MV-4-11 (cell line): ENCODE measurements around the gene TTLL10.

Experiments used
- DNase-seq: peaks from one replicate; lab custom pipeline; 2025; lab: John Stamatoyannopoulos, UW

TTLL10 gene

GRCh38 chr1:1236945-1237873, 63.5 kb downstream of the TTLL10 start:
- no peak for DNase-seq

- DNase-seq: no peak
These were observed 64.4 kb downstream of the TTLL10 start for GRCh38 chr1:1237874-1238701.

DNA sequence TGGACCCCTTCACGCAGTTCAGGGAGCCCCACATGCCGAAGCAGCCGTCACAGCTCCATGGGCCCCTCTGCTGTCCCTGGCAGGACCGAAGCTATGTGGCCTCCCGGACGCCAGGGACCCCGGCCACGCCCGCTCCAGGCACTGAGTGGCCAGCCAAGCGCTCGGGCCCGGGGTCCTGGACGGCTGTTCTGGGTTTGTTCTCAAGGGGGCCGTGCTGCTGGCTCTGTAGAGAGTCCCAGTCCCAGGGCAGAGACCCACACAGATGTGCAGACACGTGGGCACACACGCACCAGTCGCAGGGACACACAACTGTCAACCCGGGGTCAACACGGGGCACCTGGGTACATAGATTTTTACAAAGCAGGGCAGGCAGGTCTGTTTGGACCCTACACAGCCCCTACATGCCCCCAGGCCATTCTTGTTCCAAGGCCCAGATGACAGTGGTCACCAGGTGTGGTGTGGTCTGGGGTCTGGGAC, 65.1 kb downstream of the TTLL10 start:
- no peak for DNase-seq

DNA sequence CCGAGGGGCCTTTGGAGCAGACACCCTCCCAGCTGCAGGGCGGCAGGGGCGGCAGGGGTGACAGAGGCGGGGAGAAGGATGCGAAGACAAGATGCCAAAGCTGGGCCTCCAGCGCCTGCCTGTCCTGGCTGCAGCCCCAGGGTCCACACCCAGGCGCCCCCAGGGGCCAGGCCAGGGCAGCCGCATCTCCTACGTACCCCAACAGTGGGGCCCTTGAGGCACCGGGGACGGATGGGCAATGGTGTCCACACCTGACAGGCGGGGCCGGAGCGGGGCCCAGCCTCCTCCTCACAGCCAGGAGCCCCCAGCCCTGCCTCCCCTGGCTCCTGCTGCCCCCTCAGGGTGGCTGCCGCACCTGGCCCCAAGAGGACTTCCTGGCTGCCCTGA, 65.5 kb downstream of the TTLL10 start:
- no peak for DNase-seq

DNA sequence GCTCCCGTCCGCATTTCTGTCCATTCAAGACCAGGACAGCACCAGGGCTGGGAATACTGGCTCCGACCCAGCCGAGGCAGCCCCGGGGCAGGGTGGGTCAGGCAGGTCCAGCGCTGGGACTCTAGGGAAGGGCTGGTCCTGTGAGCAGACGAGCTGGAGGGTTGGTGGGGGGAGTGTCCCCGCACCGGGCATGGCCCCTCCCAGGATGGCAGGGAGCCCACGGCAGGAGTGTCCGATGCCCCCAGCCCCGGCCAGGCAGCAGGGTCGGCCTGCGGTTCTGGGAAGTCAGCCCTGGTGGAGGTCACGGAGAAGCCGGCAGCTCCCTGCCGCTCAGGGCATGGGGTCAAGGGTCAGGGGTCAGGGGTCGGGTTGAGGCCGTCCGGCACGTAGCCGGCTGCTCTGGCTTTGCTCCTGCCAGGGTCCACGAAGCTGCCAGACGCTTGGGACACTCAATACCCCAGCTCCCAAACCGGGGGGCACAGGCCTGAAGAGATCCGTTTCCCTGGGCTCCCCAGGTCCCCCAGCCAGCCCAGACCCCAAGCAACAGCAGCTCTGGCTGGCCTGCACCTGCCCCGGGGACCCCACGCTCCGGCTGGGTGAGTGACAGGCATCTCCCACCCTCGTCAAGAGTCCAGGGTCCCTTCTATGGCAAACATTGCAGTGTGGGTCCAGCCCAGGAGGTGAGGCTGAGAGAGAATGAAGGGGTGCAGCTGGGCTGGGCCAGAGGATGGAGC, 66.1 kb downstream of the TTLL10 start:
- DNase-seq: no peak

DNA sequence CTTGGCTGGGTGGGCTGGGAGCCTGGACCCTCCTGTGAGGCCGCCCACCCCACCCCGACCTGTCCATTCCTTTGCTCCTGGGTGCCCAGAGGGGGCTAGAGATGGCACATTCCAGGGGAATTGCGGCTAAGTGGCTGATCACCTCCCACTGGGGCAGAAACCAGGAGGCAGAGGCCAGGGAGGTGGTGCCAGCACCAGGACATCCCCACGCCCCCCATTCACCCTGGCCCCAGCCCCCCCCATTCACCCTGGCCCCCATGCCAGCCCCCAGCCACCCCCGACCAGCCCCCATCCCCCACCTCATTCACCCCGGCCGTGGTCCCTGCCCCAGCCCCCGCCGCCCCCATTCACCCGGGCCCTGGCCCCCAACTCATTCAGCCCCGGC, 66.7 kb downstream of the TTLL10 start:
- no peak for DNase-seq

DNA sequence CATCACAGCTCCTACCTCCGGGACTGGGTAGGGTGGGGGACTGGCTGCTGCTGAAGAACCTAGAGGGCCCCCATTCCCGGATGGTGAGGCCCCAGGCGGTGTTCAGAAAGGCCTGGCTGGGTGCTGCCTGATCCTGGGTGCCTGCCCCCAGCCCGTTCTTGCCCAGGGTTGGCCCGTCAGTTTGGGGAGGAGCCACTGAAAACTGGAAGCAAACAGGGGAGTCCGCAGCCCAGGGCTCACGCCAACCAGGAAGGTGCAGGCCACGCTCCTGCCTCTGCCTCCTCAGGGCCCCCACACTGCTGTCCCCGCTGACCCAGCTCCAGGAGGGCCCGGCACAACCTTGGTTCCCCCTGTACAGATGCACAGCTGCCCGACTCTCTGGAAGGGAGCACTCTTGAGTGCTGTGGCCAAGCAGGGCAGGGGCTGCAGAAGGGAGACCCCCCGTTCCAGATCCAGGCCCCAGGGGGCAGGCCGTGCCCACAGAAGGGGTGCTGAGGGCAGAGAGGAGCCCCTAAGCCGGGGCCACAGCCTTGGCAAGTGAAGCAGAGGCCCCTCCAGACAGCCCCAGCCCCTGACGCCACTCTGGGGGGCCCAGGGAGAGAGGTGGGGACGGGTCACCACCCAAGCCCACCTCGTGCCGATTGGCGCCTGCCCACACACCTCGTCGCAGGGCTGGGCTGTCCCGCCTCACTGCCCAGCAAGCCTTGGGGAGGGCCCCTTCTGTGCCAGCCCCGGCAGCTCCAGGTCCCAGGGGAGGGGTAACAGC, 67.3 kb downstream of the TTLL10 start:
- DNase-seq: no peak

- DNase-seq: no peak
These were observed 68.0 kb downstream of the TTLL10 start for GRCh38 chr1:1241588-1242219.

DNA sequence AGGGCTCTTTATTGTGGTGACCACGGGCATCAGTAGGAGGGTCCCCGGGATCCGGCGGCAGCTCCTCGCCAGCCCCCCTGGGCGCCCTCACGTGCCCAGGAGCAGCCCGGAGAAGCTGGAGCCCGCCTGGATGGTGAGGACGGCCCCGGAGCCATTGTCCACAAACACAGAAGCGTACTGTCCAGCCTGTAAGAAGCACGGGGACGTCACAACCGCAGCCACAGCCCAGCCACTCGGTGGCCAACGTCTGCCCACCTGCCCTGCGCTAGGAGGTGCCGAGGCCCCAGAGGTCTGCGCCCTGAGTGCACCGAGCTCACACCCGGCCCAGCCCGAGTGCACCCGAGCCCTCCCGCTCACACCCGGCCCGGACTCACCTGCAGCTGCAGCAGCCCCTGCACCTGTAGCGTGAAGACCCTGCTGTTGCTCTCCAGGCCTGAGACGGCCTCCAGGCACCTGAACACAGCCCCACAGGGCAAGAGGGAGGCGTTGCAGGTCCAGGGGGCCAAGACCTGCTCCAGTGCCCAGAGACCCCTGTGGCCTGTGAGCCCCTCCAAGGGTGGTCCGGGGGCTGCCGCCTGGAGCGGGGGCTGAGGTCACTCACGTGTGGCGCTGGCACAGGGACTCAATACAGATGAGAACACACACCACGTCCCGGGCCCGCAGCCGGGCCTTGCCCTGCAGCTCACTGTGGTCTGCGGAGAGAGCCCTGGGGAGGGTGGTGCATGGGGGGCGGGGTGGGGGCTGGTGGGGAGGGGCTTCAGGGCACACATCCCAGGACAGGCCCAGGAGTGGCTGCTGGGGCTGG, 69.0 kb downstream of the TTLL10 start:
- no peak for DNase-seq

GRCh38 chr1:1243266-1243660, 69.6 kb downstream of the TTLL10 start:
- DNase-seq: no peak

GRCh38 chr1:1243807-1244191, 70.1 kb downstream of the TTLL10 start:
- no peak for DNase-seq

GRCh38 chr1:1244192-1244811, 70.6 kb downstream of the TTLL10 start:
- DNase-seq: no peak

GRCh38 chr1:1245178-1245816, 71.6 kb downstream of the TTLL10 start:
- DNase-seq: no peak

DNA sequence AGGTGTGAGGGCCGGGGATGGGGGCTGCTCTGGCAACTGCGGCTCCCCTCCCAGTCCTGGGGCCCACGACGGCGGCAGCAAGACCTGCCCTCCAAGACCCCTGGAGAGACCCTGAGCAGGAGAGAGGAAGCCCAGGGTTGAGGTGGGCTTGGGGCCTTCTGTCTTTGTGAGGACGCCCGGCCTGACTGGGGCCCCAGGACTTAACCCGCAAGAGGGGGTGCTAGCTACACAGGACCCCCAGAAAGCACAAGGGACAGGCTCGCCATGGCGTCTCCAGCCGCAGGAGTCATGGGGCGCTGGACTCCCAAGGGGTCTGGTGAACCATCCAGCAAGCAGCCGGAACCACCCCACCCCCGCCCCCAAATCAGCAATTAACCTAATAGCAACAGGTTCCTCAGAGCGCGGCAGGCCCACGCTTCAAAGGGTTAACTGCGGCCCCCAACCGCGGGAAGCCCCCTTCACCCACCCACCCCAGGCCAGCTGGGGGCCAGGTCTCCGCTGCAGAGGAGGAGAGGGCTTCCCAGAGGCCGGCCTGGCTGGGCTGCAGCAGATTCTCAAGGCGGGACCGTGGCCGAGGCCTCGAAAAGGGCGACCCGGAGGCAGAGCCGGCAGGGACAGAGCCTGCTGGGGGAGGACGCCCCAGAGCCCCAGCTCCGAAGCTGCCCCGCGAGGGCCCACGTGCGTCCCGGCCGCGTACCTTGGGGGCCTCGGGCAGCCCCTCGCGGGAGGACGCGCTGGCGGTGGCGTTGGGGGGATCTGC, 72.3 kb downstream of the TTLL10 start:
- no peak for DNase-seq

DNA sequence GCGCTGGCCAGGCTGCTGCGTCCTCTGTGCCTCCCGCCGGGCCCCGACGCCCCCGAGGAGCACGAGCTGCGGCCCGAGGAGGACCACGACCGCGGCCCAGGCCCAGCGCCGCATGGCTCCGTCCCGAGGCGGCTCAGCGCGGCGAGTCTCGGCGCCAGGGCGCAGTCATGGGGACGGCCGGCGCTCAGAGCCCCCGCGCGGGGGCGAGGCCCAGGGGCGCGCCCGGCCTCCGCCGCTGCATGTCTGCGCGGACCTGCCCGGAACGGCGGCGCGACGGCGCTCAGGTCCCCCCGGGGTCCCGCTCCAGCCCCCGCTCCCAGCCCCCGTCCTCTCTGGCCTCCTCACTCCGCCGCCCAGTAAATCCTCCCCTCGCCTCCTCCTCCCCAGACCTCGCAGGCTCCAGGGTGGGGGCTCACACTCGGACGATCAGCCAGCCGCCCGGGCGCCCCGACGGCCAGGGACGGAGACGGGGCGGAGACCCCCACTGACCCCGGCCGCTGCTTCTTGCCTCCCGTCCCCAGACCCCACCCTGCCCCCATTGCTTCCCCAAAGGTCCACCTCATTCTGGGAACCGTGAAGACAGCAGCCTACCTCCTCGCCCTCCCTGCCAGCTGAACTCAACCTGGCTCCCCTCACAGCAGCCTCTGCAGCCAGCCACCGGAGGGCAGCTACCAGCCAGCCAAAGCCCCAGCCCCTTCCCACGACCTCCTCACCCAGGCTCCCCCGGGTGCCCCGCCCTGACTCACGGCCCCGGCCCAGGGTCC, 73.1 kb downstream of the TTLL10 start, which contains the start of gene C1QTNF12:
Gene C1QTNF12, minus strand, starts transcription at position 146 of the 764 bp plus-strand sequence. Its CDS starts 32 bp downstream, at position 114.
- no peak for DNase-seq

DNA sequence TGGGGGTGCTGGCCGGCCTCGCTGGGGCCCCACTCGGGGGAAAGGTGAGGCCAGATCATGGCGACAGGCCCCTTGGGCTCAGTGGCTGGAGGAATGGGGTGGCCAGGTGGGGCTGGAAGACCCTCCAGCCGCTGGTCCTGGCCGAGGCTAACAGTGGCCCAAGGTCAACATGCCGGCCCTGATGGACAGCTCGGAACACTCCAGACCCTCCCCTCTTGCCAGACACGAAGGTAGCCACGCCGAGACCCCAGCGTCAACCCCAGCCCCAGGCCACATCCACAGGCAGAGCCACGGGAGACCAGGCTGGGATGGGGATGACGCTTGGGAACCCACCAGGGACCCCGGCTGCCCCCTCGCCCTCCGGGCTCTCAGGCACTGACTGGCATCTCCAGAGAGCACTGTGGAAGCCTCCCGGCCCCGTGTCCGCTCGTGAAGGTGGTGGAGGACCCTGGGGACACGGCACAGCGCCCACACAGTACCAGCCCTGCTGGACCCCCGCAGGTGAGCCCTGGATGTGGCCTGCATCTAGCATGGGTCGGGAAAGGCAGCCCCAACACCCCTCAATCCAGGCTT, 73.7 kb downstream of the TTLL10 start:
- DNase-seq: no peak
